ENCODE results near the gene MORC2. TPM values are rescaled to one million over a fixed set of nuclear protein-coding genes. Genes with fewer than 3 reads are reported as not detected.

The MORC2 gene
- total and polyA plus RNA-seq, 4 donors = 4.2 to 12.0 (median 9.8) TPM

DNA sequence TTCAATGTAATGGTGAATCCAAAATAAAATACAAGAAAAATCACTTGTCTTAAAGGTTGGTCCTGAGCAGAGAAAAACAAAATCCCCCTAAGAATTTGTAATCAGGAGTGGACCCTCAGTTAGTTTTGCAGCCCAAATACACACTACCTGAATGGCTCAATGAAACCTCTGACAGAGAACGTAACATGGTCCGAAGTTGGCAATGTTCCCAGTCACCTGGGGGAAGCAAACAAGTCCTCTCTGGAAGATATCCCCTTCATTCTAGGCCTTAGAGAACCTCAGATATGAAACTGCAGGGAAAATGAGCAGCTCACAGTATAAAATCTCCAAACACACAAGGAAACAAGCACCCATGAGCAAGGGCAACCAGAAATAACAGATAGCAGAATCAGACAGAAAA is 58.2 kb downstream of the MORC2 start:
- 72% methylated on average over 2 of the region's 2 CpGs for WGBS
- Histone ChIP-seq H3K9me3 (ENCODE audit: control insufficient read depth in 4 of 4, low read length in 3 of 4) (peaks cover 0 to 4% (median under 1%) of the 10 kb centered on the region in 4 donors), H3K27me3 (ENCODE audit: control insufficient read depth in 4 of 4, insufficient read depth in 4 of 4, low read length in 3 of 4) (no peaks in the 10 kb centered on the region), H3K27ac (ENCODE audit: low read depth in 1 of 2, low read length in 2 of 2) (no peak overlapping the region), H3K4me1 (ENCODE audit: control insufficient read depth in 4 of 4, insufficient read depth in 4 of 4, low read length in 3 of 4) (no peaks in the 10 kb centered on the region), H3K4me3 (ENCODE audit: low read depth in 1 of 3, low read length in 3 of 3) (no peak overlapping the region), H3K36me3 (ENCODE audit: control insufficient read depth in 4 of 4, insufficient read depth in 3 of 4, low read depth in 1 of 4, low read length in 3 of 4) (peaks cover 0 to 7% (median 0%) of the 10 kb centered on the region in 4 donors), H3K9ac (ENCODE audit: low read depth in 1 of 2, low read length in 2 of 2) (no peak overlapping the region)
- TF ChIP-seq NR2F2 (IDR thresholded peaks at IDR 0.05) (no peak), FOXA1 (IDR thresholded peaks at IDR 0.05) (no peak), YY1 (IDR thresholded peaks at IDR 0.05) (no peak), TAF1 (conservative IDR thresholded peaks at IDR 0.05) (no peak), HNF4G (IDR thresholded peaks at IDR 0.05) (no peak), JUND (IDR thresholded peaks at IDR 0.05) (no peak), SP1 (IDR thresholded peaks at IDR 0.05) (no peak), RAD21 (IDR thresholded peaks at IDR 0.05) (no peak)
- TF ChIP-seq, protein P1, sequence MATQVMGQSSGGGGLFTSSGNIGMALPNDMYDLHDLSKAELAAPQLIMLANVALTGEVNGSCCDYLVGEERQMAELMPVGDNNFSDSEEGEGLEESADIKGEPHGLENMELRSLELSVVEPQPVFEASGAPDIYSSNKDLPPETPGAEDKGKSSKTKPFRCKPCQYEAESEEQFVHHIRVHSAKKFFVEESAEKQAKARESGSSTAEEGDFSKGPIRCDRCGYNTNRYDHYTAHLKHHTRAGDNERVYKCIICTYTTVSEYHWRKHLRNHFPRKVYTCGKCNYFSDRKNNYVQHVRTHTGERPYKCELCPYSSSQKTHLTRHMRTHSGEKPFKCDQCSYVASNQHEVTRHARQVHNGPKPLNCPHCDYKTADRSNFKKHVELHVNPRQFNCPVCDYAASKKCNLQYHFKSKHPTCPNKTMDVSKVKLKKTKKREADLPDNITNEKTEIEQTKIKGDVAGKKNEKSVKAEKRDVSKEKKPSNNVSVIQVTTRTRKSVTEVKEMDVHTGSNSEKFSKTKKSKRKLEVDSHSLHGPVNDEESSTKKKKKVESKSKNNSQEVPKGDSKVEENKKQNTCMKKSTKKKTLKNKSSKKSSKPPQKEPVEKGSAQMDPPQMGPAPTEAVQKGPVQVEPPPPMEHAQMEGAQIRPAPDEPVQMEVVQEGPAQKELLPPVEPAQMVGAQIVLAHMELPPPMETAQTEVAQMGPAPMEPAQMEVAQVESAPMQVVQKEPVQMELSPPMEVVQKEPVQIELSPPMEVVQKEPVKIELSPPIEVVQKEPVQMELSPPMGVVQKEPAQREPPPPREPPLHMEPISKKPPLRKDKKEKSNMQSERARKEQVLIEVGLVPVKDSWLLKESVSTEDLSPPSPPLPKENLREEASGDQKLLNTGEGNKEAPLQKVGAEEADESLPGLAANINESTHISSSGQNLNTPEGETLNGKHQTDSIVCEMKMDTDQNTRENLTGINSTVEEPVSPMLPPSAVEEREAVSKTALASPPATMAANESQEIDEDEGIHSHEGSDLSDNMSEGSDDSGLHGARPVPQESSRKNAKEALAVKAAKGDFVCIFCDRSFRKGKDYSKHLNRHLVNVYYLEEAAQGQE (IDR thresholded peaks at IDR 0.05) = no peak
- TF ChIP-seq, protein P2, sequence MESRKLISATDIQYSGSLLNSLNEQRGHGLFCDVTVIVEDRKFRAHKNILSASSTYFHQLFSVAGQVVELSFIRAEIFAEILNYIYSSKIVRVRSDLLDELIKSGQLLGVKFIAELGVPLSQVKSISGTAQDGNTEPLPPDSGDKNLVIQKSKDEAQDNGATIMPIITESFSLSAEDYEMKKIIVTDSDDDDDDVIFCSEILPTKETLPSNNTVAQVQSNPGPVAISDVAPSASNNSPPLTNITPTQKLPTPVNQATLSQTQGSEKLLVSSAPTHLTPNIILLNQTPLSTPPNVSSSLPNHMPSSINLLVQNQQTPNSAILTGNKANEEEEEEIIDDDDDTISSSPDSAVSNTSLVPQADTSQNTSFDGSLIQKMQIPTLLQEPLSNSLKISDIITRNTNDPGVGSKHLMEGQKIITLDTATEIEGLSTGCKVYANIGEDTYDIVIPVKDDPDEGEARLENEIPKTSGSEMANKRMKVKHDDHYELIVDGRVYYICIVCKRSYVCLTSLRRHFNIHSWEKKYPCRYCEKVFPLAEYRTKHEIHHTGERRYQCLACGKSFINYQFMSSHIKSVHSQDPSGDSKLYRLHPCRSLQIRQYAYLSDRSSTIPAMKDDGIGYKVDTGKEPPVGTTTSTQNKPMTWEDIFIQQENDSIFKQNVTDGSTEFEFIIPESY (IDR thresholded peaks at IDR 0.05) = no peak
- TF ChIP-seq, protein P3, sequence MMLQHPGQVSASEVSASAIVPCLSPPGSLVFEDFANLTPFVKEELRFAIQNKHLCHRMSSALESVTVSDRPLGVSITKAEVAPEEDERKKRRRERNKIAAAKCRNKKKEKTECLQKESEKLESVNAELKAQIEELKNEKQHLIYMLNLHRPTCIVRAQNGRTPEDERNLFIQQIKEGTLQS (IDR thresholded peaks at IDR 0.05) = no peak
- TF ChIP-seq, protein P4, sequence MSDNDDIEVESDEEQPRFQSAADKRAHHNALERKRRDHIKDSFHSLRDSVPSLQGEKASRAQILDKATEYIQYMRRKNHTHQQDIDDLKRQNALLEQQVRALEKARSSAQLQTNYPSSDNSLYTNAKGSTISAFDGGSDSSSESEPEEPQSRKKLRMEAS (IDR thresholded peaks at IDR 0.05) = no peak
- TF ChIP-seq, protein P5, sequence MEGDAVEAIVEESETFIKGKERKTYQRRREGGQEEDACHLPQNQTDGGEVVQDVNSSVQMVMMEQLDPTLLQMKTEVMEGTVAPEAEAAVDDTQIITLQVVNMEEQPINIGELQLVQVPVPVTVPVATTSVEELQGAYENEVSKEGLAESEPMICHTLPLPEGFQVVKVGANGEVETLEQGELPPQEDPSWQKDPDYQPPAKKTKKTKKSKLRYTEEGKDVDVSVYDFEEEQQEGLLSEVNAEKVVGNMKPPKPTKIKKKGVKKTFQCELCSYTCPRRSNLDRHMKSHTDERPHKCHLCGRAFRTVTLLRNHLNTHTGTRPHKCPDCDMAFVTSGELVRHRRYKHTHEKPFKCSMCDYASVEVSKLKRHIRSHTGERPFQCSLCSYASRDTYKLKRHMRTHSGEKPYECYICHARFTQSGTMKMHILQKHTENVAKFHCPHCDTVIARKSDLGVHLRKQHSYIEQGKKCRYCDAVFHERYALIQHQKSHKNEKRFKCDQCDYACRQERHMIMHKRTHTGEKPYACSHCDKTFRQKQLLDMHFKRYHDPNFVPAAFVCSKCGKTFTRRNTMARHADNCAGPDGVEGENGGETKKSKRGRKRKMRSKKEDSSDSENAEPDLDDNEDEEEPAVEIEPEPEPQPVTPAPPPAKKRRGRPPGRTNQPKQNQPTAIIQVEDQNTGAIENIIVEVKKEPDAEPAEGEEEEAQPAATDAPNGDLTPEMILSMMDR (IDR thresholded peaks at IDR 0.05; ENCODE audit: low read depth, low read length, missing input control) = no peak
- DNase-seq (ENCODE audit: low spot score) = no peak

DNA sequence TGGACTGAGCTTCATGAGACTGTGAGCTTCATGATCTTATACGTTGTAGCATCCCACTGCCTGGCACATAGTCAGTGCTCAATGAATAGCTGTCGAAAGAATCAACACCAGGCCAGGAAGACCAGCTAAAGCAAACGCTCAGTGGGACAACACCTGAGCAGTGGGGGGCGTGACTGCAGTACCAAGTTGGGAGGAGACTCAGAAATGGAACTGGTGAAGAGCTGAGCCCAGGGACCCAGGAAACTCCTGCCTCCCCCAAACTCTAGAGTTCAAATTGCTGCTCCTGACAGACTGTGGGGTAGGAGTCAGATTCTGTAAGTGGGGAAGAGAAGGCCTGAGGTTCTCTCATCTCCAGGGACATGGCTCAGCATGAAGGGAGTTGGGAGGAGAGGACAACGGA is 59.3 kb downstream of the MORC2 start:
- no peak overlapping the region for H3K9ac ChIP-seq (ENCODE audit: low read depth in 1 of 2, low read length in 2 of 2)
- H3K9me3 ChIP-seq (ENCODE audit: control insufficient read depth in 4 of 4, low read length in 3 of 4) = no peaks in the 10 kb centered on the region
- no peaks in the 10 kb centered on the region for H3K27me3 ChIP-seq (ENCODE audit: control insufficient read depth in 4 of 4, insufficient read depth in 4 of 4, low read length in 3 of 4)
- no peak for DNase-seq (ENCODE audit: low spot score)
- H3K4me1 ChIP-seq (ENCODE audit: control insufficient read depth in 4 of 4, insufficient read depth in 4 of 4, low read length in 3 of 4) = no peaks in the 10 kb centered on the region
- WGBS = 94% methylated on average over 5 of the region's 5 CpGs
- no peak overlapping the region for H3K27ac ChIP-seq (ENCODE audit: low read depth in 1 of 2, low read length in 2 of 2)
- no peak overlapping the region for H3K4me3 ChIP-seq (ENCODE audit: low read depth in 1 of 3, low read length in 3 of 3)
- TF ChIP-seq, protein P5 (IDR thresholded peaks at IDR 0.05; ENCODE audit: low read depth, low read length, missing input control) = no peak
- TF ChIP-seq SP1 (IDR thresholded peaks at IDR 0.05) = no peak
- peaks cover 0 to 7% (median 0%) of the 10 kb centered on the region in 4 donors for H3K36me3 ChIP-seq (ENCODE audit: control insufficient read depth in 4 of 4, insufficient read depth in 3 of 4, low read depth in 1 of 4, low read length in 3 of 4)
